ENCODE measurements around the gene METTL21A. TPM values are rescaled to one million over a fixed set of nuclear protein-coding genes. Genes with fewer than 3 reads are reported as not detected.
A peak's percentile ranks its signal among the peaks of the same experiment; 100 is the strongest.

The METTL21A gene
- total RNA-seq, 2 experiments from 2014 or later, result 10.8 to 11.9 TPM

GRCh38 chr2:207606399-207606798 lies 18.8 kb downstream of the METTL21A start:
- H3K9me3 Mint-ChIP-seq, result no peaks in the 10 kb centered on the region
- H3K4me1 Mint-ChIP-seq (ENCODE audit: low read depth), result peaks cover 23% of the 10 kb centered on the region
- no peaks in the 10 kb centered on the region for H3K27me3 Mint-ChIP-seq
- H3K27ac Mint-ChIP-seq, result no peak overlapping the region
- no peak overlapping the region for H3K4me3 Mint-ChIP-seq
- no peaks in the 10 kb centered on the region for H3K27me3 ChIP-seq (ENCODE audit: control insufficient read depth in 1 of 2, insufficient read depth in 2 of 2, low read length in 2 of 2)
- no peaks in the 10 kb centered on the region for H3K4me1 ChIP-seq (ENCODE audit: insufficient read depth, low read length)
- ChIA-PET POLR2A (interaction anchor here (0.8 to 1.5 kb wide), 2 partner anchors 76 to 90 kb away, joined by 3 read pairs; partner anchors contain the start of gene CREB1), CTCF (no interaction called here)
- no peaks in the 10 kb centered on the region for H3K9me3 ChIP-seq (ENCODE audit: control insufficient read depth in 1 of 2, insufficient read depth in 1 of 2, low read length in 2 of 2)
- ATAC-seq (ENCODE audit: poor library complexity) (no peak), DNase-seq (no peak)
- no peaks in the 10 kb centered on the region for H3K36me3 ChIP-seq (ENCODE audit: insufficient read depth, low read length)
- H3K27ac ChIP-seq (ENCODE audit: low read depth in 1 of 2, low read length in 2 of 2), result no peak overlapping the region
- intact Hi-C loops (cut with DNase I, micrococcal nuclease), result no loop called here
- no peak overlapping the region for H3K4me3 ChIP-seq (ENCODE audit: low read length)
- TF ChIP-seq CTCF (IDR thresholded peaks at IDR 0.05), result no peak
- H3K36me3 Mint-ChIP-seq (ENCODE audit: low read depth), result peaks cover 22% of the 10 kb centered on the region

GRCh38 chr2:207603486-207603885 lies 21.7 kb downstream of the METTL21A start:
- H3K9me3 Mint-ChIP-seq, result no peaks in the 10 kb centered on the region
- Histone ChIP-seq H3K4me1 (ENCODE audit: insufficient read depth, low read length) (no peaks in the 10 kb centered on the region), H3K4me3 (ENCODE audit: low read length) (no peak overlapping the region), H3K36me3 (ENCODE audit: insufficient read depth, low read length) (no peaks in the 10 kb centered on the region), H3K27me3 (ENCODE audit: control insufficient read depth in 1 of 2, insufficient read depth in 2 of 2, low read length in 2 of 2) (no peaks in the 10 kb centered on the region), H3K9me3 (ENCODE audit: control insufficient read depth in 1 of 2, insufficient read depth in 1 of 2, low read length in 2 of 2) (no peaks in the 10 kb centered on the region), H3K27ac (ENCODE audit: low read depth in 1 of 2, low read length in 2 of 2) (no peak overlapping the region)
- no peaks in the 10 kb centered on the region for H3K27me3 Mint-ChIP-seq
- ChIA-PET CTCF (interaction anchor here (0.7 kb wide), 1 partner anchor 22 kb away, joined by 3 read pairs; the partner anchor contains the start of gene METTL21A), POLR2A (interaction anchor here (0.6 to 2.8 kb wide), 2 partner anchors 62 to 73 kb away, joined by 3 to 7 read pairs; partner anchors contain the start of gene CREB1)
- H3K27ac Mint-ChIP-seq, result peak overlapping the region; percentile 47
- DNase-seq (no peak), ATAC-seq (ENCODE audit: poor library complexity) (no peak)
- intact Hi-C loops (cut with DNase I, micrococcal nuclease), result no loop called here
- H3K4me3 Mint-ChIP-seq, result no peak overlapping the region
- peaks cover 29% of the 10 kb centered on the region for H3K36me3 Mint-ChIP-seq (ENCODE audit: low read depth)
- peaks cover 32% of the 10 kb centered on the region for H3K4me1 Mint-ChIP-seq (ENCODE audit: low read depth)
- no peak for TF ChIP-seq CTCF (IDR thresholded peaks at IDR 0.05)

DNA sequence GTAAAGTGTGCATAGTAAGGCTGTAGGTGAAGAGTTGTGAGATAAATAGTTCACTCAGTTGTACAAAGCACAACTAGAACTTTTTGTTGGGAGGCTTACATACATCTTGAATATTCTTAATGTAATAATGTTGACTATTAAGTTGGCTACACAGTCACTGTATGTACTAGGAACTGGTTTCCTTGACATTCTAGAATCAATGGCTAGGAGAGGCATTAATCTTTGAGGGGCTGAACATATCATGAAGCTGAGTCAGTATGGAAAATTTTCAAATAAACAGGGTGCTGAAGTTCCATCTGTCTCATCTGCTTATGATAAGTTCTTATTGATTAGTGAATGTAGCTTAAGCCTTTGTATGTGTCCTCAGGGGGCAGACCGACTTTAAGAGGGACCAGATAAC lies 23.4 kb downstream of the METTL21A start:
- Histone ChIP-seq H3K4me1 (ENCODE audit: insufficient read depth, low read length) (no peaks in the 10 kb centered on the region), H3K27me3 (ENCODE audit: control insufficient read depth in 1 of 2, insufficient read depth in 2 of 2, low read length in 2 of 2) (no peaks in the 10 kb centered on the region), H3K9me3 (ENCODE audit: control insufficient read depth in 1 of 2, insufficient read depth in 1 of 2, low read length in 2 of 2) (no peaks in the 10 kb centered on the region), H3K36me3 (ENCODE audit: insufficient read depth, low read length) (peaks cover 11% of the 10 kb centered on the region), H3K4me3 (ENCODE audit: low read length) (no peak overlapping the region), H3K27ac (ENCODE audit: low read depth in 1 of 2, low read length in 2 of 2) (no peak overlapping the region)
- Mint-ChIP-seq H3K4me1 (ENCODE audit: low read depth) (peaks cover 32% of the 10 kb centered on the region), H3K4me3 (no peak overlapping the region), H3K27me3 (no peaks in the 10 kb centered on the region), H3K36me3 (ENCODE audit: low read depth) (peaks cover 34% of the 10 kb centered on the region), H3K9me3 (no peaks in the 10 kb centered on the region), H3K27ac (peak overlapping the region; percentile 47)
- no peak for ATAC-seq (ENCODE audit: poor library complexity)
- ChIA-PET POLR2A (interaction anchor here (1.2 to 2.8 kb wide), 2 partner anchors 24 to 71 kb away, joined by 4 to 7 read pairs; partner anchors contain the start of genes CREB1 and METTL21A), CTCF (interaction anchor here (1.2 kb wide), 1 partner anchor 25 kb away, joined by 3 read pairs; no protein-coding TSS in a partner anchor)
- intact Hi-C loops (cut with DNase I, micrococcal nuclease), result no loop called here
- no peak for TF ChIP-seq CTCF (IDR thresholded peaks at IDR 0.05)
- DNase-seq, result no peak
